ENCODE results near the gene LRTM2. TPM values are rescaled to one million over a fixed set of nuclear protein-coding genes. Genes with fewer than 3 reads are reported as not detected.
A peak's percentile ranks its signal among the peaks of the same experiment; 100 is the strongest.

Gene LRTM2
- total and polyA plus RNA-seq, 8 donors: not detected

- peaks cover 12 to 44% of the 10 kb centered on the region in 2 donors for H3K27me3 ChIP-seq
- no peaks in the 10 kb centered on the region for H3K36me3 ChIP-seq
- H3K9me3 ChIP-seq: no peaks in the 10 kb centered on the region
- TF ChIP-seq CTCF (IDR thresholded peaks at IDR 0.05): no peak
- no peak for DNase-seq
- no peak for ATAC-seq
- intact Hi-C loops (cut with DNase I): no loop called here
- H3K4me3 ChIP-seq: no peak overlapping the region
- H3K4me1 ChIP-seq: no peaks in the 10 kb centered on the region
- no peak overlapping the region for H3K27ac ChIP-seq
Measured at GRCh38 chr12:1863823-1864222, 43.5 kb downstream of the LRTM2 start.

- Histone ChIP-seq H3K36me3 (no peaks in the 10 kb centered on the region), H3K9me3 (no peaks in the 10 kb centered on the region), H3K4me3 (no peak overlapping the region), H3K4me1 (no peaks in the 10 kb centered on the region), H3K27ac (no peak overlapping the region), H3K27me3 (peaks cover 12 to 46% of the 10 kb centered on the region in 2 donors)
- intact Hi-C loops (cut with DNase I): no loop called here
- TF ChIP-seq CTCF (IDR thresholded peaks at IDR 0.05): no peak
- ATAC-seq (no peak), DNase-seq (no peak)
Measured at GRCh38 chr12:1864456-1864855, 44.1 kb downstream of the LRTM2 start.

GRCh38 chr12:1864867-1865266 lies 44.5 kb downstream of the LRTM2 start:
- intact Hi-C loops (cut with DNase I): no loop called here
- Histone ChIP-seq H3K4me3 (no peak overlapping the region), H3K27ac (no peak overlapping the region), H3K9me3 (no peaks in the 10 kb centered on the region), H3K36me3 (no peaks in the 10 kb centered on the region), H3K27me3 (peaks cover 12 to 48% of the 10 kb centered on the region in 2 donors), H3K4me1 (no peaks in the 10 kb centered on the region)
- ATAC-seq (no peak), DNase-seq (no peak)
- no peak for TF ChIP-seq CTCF (IDR thresholded peaks at IDR 0.05)

- no peaks in the 10 kb centered on the region for H3K9me3 ChIP-seq
- H3K27me3 ChIP-seq: peaks cover 12 to 48% of the 10 kb centered on the region in 2 donors
- no peaks in the 10 kb centered on the region for H3K36me3 ChIP-seq
- intact Hi-C loops (cut with DNase I): no loop called here
- no peak for TF ChIP-seq CTCF (IDR thresholded peaks at IDR 0.05)
- ATAC-seq: no peak
- H3K4me3 ChIP-seq: no peak overlapping the region
- DNase-seq: peak in 1 of 4 donors; percentile 2
- H3K4me1 ChIP-seq: no peaks in the 10 kb centered on the region
- H3K27ac ChIP-seq: no peak overlapping the region
Measured at GRCh38 chr12:1865284-1865866, 45.0 kb downstream of the LRTM2 start.

GRCh38 chr12:1869145-1869544 lies 48.8 kb downstream of the LRTM2 start:
- H3K9me3 ChIP-seq: no peaks in the 10 kb centered on the region
- DNase-seq (no peak), ATAC-seq (no peak)
- H3K4me3 ChIP-seq: no peak overlapping the region
- no peak for TF ChIP-seq CTCF (IDR thresholded peaks at IDR 0.05)
- H3K4me1 ChIP-seq: no peaks in the 10 kb centered on the region
- no peak overlapping the region for H3K27ac ChIP-seq
- H3K27me3 ChIP-seq: peaks cover 8 to 38% of the 10 kb centered on the region in 2 donors
- no peaks in the 10 kb centered on the region for H3K36me3 ChIP-seq
- intact Hi-C loops (cut with DNase I): no loop called here

All from left lung (tissue), 10 donors.